Mucosa of rectum (tissue), 2 donors: ENCODE measurements around the gene TAMM41.

Experiments
- H3K27ac ChIP-seq, 2 donors: one replicate each; pipeline ENCODE4 v1.7.0; 2013; ENCODE audit warnings: inconsistent platforms in 2 of 2, low read depth in 2 of 2, low read length in 2 of 2
- H3K27me3 ChIP-seq, 2 donors: one replicate each; pipeline ENCODE4 v1.7.0; 2013; ENCODE audit warnings: low read length in 2 of 2; ENCODE audit not compliant: control insufficient read depth in 2 of 2, insufficient read depth in 2 of 2
- H3K36me3 ChIP-seq, 2 donors: one replicate each; pipeline ENCODE4 v1.7.0; 2013; ENCODE audit warnings: low read length in 2 of 2; ENCODE audit not compliant: control insufficient read depth in 2 of 2, insufficient read depth in 2 of 2
- H3K4me1 ChIP-seq, 2 donors: one replicate each; pipeline ENCODE4 v1.7.0; 2013; ENCODE audit warnings: low read length in 2 of 2, mild to moderate bottlenecking in 1 of 2; ENCODE audit not compliant: control insufficient read depth in 2 of 2, insufficient read depth in 2 of 2
- H3K4me3 ChIP-seq, 2 donors: one replicate each; pipeline ENCODE4 v1.7.0; 2013; ENCODE audit warnings: low read length in 2 of 2
- H3K9ac ChIP-seq, 2 donors: one replicate each; pipeline ENCODE4 v1.7.0; 2013; ENCODE audit warnings: low read length in 2 of 2, low read depth in 1 of 2, mild to moderate bottlenecking in 1 of 2
- H3K9me3 ChIP-seq, 2 donors: one replicate each; pipeline ENCODE4 v1.7.0; 2013; ENCODE audit warnings: low read length in 2 of 2; ENCODE audit not compliant: control insufficient read depth in 2 of 2
- donor health status: healthy.
- donor health status: Normal muscosa, but diverticular disease.

TAMM41 gene

DNA sequence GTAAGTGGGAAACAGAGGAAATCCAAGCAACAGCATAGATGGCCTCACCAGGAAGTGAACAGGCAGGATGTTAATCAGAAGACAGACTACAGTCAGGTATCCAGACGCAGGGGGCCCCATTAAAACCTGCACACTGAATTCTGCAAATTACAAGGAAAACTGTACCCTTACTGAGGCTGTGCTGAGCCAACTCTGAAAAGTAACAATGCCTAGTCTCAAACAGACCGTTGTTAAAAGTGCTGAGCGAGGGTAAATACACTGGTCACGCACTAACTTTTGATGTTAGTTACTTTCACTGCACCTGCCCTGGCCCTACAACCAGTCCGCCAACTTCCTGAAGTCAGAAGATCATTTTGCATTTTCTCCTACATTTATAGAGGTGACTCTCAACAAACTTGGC lies 1.0 kb downstream of the TAMM41 start:
- H3K4me3 ChIP-seq, result peak overlapping the region; percentile 88 to 99
- H3K4me1 ChIP-seq, result peaks cover 9 to 11% of the 10 kb centered on the region in 2 donors
- H3K9ac ChIP-seq, result peak overlapping the region; percentile 85 to 99
- no peaks in the 10 kb centered on the region for H3K27me3 ChIP-seq
- peak overlapping the region; percentile 83 to 94 for H3K27ac ChIP-seq
- H3K9me3 ChIP-seq, result no peaks in the 10 kb centered on the region
- peaks cover 15 to 25% of the 10 kb centered on the region in 2 donors for H3K36me3 ChIP-seq

DNA sequence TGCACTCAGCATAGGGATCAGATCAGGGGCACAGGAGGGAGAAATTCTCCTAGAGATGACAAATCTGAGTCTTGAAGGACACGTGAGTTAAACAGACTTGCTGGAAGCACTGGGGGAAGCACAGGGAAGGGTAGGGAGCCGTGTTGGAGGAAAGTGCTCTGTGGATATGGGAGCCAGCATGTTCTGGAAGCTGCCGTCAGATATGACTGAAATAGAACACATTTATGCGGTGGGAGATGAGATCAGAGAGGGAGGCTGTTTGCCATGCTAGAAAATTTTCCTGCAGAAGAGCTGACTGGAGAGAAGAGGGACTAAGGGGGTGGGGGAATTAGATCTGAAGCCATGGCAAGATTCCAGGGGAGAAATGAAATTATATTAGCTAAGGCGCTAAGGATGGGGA lies 1.8 kb downstream of the TAMM41 start:
- H3K9ac ChIP-seq, result peak overlapping the region in 1 of 2 donors; percentile 99
- H3K36me3 ChIP-seq, result peaks cover 19 to 31% of the 10 kb centered on the region in 2 donors
- H3K4me1 ChIP-seq, result peaks cover 9 to 11% of the 10 kb centered on the region in 2 donors
- H3K9me3 ChIP-seq, result no peaks in the 10 kb centered on the region
- no peak overlapping the region for H3K4me3 ChIP-seq
- no peaks in the 10 kb centered on the region for H3K27me3 ChIP-seq
- H3K27ac ChIP-seq, result no peak overlapping the region

DNA sequence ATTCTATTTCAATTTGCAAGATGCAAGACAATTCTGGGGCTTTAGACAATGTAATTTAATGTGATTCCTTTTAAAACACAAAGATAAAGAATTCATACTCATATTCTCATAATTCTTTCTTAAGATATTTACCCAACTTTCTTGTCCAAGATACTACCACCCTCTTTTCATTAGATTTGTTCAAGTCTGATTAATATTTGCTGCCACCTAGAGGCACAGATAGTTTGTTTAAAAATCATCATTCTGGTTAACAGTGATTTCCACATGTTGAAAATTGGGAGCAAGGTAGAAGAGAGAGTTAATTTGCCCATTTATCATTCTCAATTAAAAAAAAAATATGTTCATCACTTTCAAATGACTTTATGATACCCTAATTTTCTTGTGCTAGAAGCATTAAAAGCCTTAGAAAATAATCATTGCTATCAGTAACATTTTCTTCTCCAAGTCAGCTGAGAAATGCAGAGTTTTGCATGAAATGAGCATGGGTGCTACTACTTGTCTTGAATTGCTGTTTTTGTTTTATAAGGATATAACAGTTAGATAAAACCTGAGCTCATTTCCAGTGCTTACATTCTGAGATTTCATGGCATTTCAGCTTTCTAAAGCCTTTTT lies 11.6 kb downstream of the TAMM41 start:
- no peaks in the 10 kb centered on the region for H3K27me3 ChIP-seq
- no peak overlapping the region for H3K27ac ChIP-seq
- H3K36me3 ChIP-seq, result peaks cover 36 to 60% of the 10 kb centered on the region in 2 donors

GRCh38 chr3:11832981-11833905 lies 13.4 kb downstream of the TAMM41 start:
- Histone ChIP-seq H3K36me3 (peaks cover 47 to 57% of the 10 kb centered on the region in 2 donors), H3K4me1 (no peaks in the 10 kb centered on the region), H3K9ac (no peak overlapping the region), H3K9me3 (no peaks in the 10 kb centered on the region), H3K27ac (no peak overlapping the region), H3K27me3 (no peaks in the 10 kb centered on the region), H3K4me3 (no peak overlapping the region)

More for the DNA sequence above, 11.6 kb downstream of the TAMM41 start:
- no peaks in the 10 kb centered on the region for H3K4me1 ChIP-seq
- H3K9ac ChIP-seq, result no peak overlapping the region
- no peak overlapping the region for H3K4me3 ChIP-seq
- no peaks in the 10 kb centered on the region for H3K9me3 ChIP-seq

GRCh38 chr3:11829416-11829815 lies 17.3 kb downstream of the TAMM41 start:
- Histone ChIP-seq H3K4me3 (no peak overlapping the region), H3K4me1 (no peaks in the 10 kb centered on the region), H3K27ac (no peak overlapping the region), H3K36me3 (peaks cover 54 to 72% of the 10 kb centered on the region in 2 donors), H3K9me3 (no peaks in the 10 kb centered on the region), H3K27me3 (no peaks in the 10 kb centered on the region), H3K9ac (no peak overlapping the region)

GRCh38 chr3:11826628-11827265 lies 19.9 kb downstream of the TAMM41 start:
- no peaks in the 10 kb centered on the region for H3K27me3 ChIP-seq
- no peaks in the 10 kb centered on the region for H3K4me1 ChIP-seq
- no peak overlapping the region for H3K4me3 ChIP-seq
- no peaks in the 10 kb centered on the region for H3K9me3 ChIP-seq
- H3K9ac ChIP-seq, result no peak overlapping the region
- no peak overlapping the region for H3K27ac ChIP-seq
- peaks cover 53 to 65% of the 10 kb centered on the region in 2 donors for H3K36me3 ChIP-seq

DNA sequence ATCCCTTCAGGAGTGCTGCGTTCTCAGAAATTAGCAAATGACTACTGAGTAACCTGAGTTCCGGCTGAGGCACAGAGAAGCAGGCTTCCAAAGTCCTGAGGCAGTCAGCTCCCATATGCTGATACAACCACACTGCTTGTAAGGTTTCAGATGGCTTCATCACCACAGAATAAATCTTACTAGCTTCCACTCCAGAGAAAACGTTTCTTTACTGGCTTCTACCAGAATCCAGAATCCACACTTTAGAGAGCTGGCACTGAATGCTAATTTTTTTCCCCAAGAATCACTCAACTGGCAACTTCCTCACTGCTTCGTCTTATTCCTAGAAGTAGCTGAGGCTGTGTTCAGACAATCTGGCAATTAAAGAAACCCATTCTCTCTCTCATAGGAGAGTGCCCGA lies 21.4 kb downstream of the TAMM41 start:
- no peak overlapping the region for H3K4me3 ChIP-seq
- H3K27me3 ChIP-seq, result no peaks in the 10 kb centered on the region
- H3K36me3 ChIP-seq, result peaks cover 49 to 62% of the 10 kb centered on the region in 2 donors
- H3K4me1 ChIP-seq, result no peaks in the 10 kb centered on the region
- H3K9ac ChIP-seq, result no peak overlapping the region
- H3K27ac ChIP-seq, result no peak overlapping the region
- H3K9me3 ChIP-seq, result no peaks in the 10 kb centered on the region

GRCh38 chr3:11820531-11821041 lies 26.1 kb downstream of the TAMM41 start:
- no peaks in the 10 kb centered on the region for H3K27me3 ChIP-seq
- H3K4me3 ChIP-seq, result no peak overlapping the region
- H3K36me3 ChIP-seq, result peaks cover 40 to 49% of the 10 kb centered on the region in 2 donors
- H3K9ac ChIP-seq, result no peak overlapping the region
- H3K9me3 ChIP-seq, result no peaks in the 10 kb centered on the region
- no peaks in the 10 kb centered on the region for H3K4me1 ChIP-seq
- H3K27ac ChIP-seq, result no peak overlapping the region

GRCh38 chr3:11819146-11819689 lies 27.5 kb downstream of the TAMM41 start:
- no peak overlapping the region for H3K27ac ChIP-seq
- H3K36me3 ChIP-seq, result peaks cover 31 to 46% of the 10 kb centered on the region in 2 donors
- H3K27me3 ChIP-seq, result no peaks in the 10 kb centered on the region
- no peaks in the 10 kb centered on the region for H3K4me1 ChIP-seq
- no peak overlapping the region for H3K9ac ChIP-seq
- no peaks in the 10 kb centered on the region for H3K9me3 ChIP-seq
- H3K4me3 ChIP-seq, result no peak overlapping the region
